ENCODE results near the gene LYST. TPM values are rescaled to one million over a fixed set of nuclear protein-coding genes. Genes with fewer than 3 reads are reported as not detected.
"Not testable (repeated sequence)": the region's sequence is repeated elsewhere in the genome, so short reads cannot be mapped to it uniquely, and the experiment has no call there.

LYST gene
- total RNA-seq, 1 donor from 2014 or later, result 10.3 TPM

DNA sequence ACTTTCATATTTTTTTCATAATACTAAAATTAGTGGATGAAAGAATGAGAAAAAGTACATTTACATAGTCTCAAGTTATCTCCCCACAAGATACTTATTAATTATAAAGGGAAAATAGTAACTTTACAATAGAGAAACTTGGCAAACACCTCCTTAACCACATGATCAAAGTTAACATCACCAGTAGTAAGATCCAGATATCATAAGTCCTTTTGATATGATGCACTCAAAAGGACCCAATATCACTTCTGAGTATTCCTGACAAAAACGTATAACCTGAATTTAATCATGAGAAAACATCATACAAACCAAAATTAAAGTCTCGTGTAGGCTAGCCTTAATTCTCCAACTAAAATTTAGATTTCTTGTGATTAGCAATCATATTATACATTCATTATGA lies 67.4 kb downstream of the LYST start:
- Histone ChIP-seq H3K27me3 (ENCODE audit: low read depth) (no peaks in the 10 kb centered on the region), H3K4me1 (no peaks in the 10 kb centered on the region), H3K4me3 (no peak overlapping the region), H3K9me3 (replicated peaks) (peaks cover 15% of the 10 kb centered on the region), H3K36me3 (peaks cover 35% of the 10 kb centered on the region), H3K27ac (replicated peaks) (no peak overlapping the region)
- no peak for DNase-seq
- TF ChIP-seq, protein P1, sequence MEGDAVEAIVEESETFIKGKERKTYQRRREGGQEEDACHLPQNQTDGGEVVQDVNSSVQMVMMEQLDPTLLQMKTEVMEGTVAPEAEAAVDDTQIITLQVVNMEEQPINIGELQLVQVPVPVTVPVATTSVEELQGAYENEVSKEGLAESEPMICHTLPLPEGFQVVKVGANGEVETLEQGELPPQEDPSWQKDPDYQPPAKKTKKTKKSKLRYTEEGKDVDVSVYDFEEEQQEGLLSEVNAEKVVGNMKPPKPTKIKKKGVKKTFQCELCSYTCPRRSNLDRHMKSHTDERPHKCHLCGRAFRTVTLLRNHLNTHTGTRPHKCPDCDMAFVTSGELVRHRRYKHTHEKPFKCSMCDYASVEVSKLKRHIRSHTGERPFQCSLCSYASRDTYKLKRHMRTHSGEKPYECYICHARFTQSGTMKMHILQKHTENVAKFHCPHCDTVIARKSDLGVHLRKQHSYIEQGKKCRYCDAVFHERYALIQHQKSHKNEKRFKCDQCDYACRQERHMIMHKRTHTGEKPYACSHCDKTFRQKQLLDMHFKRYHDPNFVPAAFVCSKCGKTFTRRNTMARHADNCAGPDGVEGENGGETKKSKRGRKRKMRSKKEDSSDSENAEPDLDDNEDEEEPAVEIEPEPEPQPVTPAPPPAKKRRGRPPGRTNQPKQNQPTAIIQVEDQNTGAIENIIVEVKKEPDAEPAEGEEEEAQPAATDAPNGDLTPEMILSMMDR (IDR thresholded peaks at IDR 0.05; ENCODE audit: borderline replicate concordance), result no peak
- intact Hi-C loops (cut with micrococcal nuclease), result no loop called here

DNA sequence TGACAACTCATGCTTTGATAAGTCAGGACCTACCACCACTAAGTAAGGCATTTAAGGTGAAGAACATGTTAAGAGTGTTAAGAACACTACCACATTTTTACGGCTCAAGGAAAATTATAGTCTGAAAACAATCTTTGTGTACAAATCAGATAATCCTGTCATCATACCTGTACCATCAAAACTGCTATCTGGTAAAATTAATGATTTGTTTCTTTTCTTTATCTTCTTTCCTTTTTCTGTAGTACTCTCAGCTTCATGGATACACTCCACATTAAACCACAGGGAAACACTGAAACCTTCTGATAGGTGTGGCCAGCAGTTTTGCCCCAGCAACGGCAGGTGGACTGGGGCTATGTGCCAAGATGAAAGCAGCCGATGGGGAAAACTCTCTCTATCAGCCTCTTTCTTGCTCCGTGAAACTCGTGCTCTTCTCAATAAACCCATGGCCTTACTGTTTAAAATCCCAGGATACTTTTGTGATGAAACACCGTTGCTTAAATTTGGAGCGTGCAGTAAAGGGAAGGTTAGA lies 75.1 kb downstream of the LYST start:
- H3K9me3 ChIP-seq (replicated peaks), result peaks cover 15% of the 10 kb centered on the region

DNA sequence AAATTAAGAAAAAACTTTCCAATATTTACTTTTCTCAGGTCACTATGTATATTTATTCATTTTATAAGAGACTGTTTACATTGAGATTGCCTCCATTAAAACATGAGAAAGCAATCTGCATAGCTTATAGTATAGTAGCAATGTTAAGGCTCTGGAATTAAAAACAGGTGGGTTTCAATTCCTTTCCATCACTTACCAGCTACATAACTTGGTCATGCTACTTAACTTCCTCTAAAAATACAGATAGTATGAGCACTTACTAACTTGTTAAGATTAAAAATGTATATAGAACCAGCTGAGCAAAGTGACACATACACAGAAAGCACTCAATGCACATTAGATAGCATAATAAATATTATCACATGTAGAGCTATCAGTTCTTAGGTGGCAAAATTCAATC lies 76.6 kb downstream of the LYST start:
- Histone ChIP-seq H3K4me1 (no peaks in the 10 kb centered on the region), H3K27ac (replicated peaks) (no peak overlapping the region), H3K9me3 (replicated peaks) (peaks cover under 1% of the 10 kb centered on the region), H3K27me3 (ENCODE audit: low read depth) (no peaks in the 10 kb centered on the region), H3K36me3 (peaks cover 54% of the 10 kb centered on the region), H3K4me3 (no peak overlapping the region)
- intact Hi-C loops (cut with micrococcal nuclease), result no loop called here
- no peak for DNase-seq
- TF ChIP-seq, protein P1 (IDR thresholded peaks at IDR 0.05; ENCODE audit: borderline replicate concordance), result no peak

More for the DNA sequence above, 75.1 kb downstream of the LYST start:
- TF ChIP-seq, protein P1 (IDR thresholded peaks at IDR 0.05; ENCODE audit: borderline replicate concordance), result no peak
- no peak overlapping the region for H3K4me3 ChIP-seq
- intact Hi-C loops (cut with micrococcal nuclease), result no loop called here
- H3K27ac ChIP-seq (replicated peaks), result no peak overlapping the region
- peaks cover 63% of the 10 kb centered on the region for H3K36me3 ChIP-seq
- H3K4me1 ChIP-seq, result no peaks in the 10 kb centered on the region
- H3K27me3 ChIP-seq (ENCODE audit: low read depth), result no peaks in the 10 kb centered on the region
- no peak for DNase-seq

DNA sequence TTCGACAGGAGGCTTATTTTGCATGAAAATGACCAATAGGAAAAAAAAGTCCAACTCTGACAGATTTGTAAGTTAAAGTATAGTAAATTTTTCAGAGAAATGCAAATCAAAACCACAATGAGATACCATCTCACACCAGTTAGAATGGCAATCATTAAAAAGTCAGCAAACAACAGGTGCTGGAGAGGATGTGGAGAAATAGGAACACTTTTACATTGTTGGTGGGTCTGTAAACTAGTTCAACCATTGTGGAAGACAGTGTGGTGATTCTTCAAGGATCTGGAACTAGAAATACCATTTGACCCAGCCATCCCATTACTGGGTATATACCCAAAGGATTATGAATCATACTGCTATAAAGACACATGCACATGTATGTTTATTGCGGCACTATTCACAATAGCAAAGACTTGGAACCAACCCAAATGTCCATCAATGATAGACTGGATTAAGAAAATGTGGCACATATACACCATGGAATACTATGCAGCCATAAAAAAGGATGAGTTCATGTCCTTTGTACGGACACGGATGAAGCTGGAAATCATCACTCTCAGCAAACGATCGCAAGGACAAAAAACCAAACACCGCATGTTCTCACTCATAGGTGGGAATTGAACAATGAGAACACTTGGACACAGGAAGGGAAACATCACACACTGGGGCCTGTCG lies 80.3 kb downstream of the LYST start:
- H3K36me3 ChIP-seq, result peaks cover 47% of the 10 kb centered on the region
- DNase-seq; H3K27ac ChIP-seq (replicated peaks); H3K27me3 ChIP-seq (ENCODE audit: low read depth); H3K4me3 ChIP-seq; H3K4me1 ChIP-seq; intact Hi-C loops (cut with micrococcal nuclease); H3K9me3 ChIP-seq (replicated peaks): not testable (repeated sequence)

DNA sequence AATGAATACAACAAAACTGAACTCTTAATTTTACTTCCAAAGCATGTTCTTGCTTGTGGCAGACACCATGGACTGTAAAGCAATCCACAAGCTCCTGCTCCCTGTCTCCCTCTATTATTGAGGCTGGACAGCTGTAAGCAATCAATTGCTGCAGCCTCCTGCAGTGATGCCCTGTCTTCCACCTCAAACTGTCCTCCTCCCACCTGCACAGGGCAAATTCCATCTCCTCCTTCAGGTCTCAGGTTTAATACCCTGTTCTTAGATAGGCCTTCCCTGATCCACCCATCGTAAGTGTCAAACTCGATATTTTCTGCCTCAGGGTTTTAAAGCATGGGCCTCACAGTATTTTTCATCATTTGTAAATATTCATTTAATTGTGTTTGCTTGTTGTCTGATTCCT lies 81.8 kb downstream of the LYST start:
- Histone ChIP-seq H3K36me3 (peaks cover 48% of the 10 kb centered on the region), H3K4me3 (no peak overlapping the region), H3K27me3 (ENCODE audit: low read depth) (no peaks in the 10 kb centered on the region), H3K9me3 (replicated peaks) (no peaks in the 10 kb centered on the region), H3K4me1 (no peaks in the 10 kb centered on the region), H3K27ac (replicated peaks) (no peak overlapping the region)
- no peak for DNase-seq
- intact Hi-C loops (cut with micrococcal nuclease), result no loop called here
- TF ChIP-seq, protein P1 (IDR thresholded peaks at IDR 0.05; ENCODE audit: borderline replicate concordance), result no peak

DNA sequence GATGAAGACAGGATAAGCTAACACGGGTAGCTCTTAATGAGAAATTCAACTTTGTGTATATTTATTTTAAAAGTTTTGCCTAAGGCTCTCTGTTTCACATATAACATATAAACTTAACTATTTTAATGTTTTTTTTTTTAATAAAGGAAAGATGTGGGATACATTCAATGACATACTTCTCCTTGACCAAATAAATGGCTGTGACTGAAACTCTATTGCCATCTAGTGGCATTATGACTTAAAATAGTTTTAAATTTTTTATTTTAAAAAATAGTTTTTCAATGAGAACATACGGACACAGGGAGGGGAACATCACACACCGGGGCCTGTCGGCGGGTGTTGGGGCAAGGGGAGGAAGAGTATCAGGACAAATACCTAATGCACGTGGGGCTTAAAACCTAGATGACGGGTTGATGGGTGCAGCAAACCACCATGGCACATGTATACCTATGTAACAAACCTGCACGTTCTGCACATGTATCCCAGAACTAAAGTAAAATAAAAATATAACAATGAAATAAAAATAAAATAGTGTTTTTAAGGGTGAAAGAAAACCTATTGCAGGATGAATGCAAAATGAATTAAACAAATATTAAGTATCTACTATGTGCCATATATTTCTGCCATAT lies 83.4 kb downstream of the LYST start:
- peaks cover 42% of the 10 kb centered on the region for H3K36me3 ChIP-seq
- H3K27ac ChIP-seq (replicated peaks), result no peak overlapping the region
- no peak for DNase-seq
- no peaks in the 10 kb centered on the region for H3K27me3 ChIP-seq (ENCODE audit: low read depth)
- TF ChIP-seq, protein P1 (IDR thresholded peaks at IDR 0.05; ENCODE audit: borderline replicate concordance), result peak; percentile 65
- intact Hi-C loops (cut with micrococcal nuclease), result no loop called here
- no peak overlapping the region for H3K4me3 ChIP-seq
- H3K9me3 ChIP-seq (replicated peaks), result no peaks in the 10 kb centered on the region
- H3K4me1 ChIP-seq, result no peaks in the 10 kb centered on the region

Data from left ventricle myocardium inferior (tissue), 1 donor.